H1 (cell line): ENCODE data around the gene PCBP2. TPM values are rescaled to one million over a fixed set of nuclear protein-coding genes. Genes with fewer than 3 reads are reported as not detected.
A peak's percentile ranks its signal among the peaks of the same experiment; 100 is the strongest.

ENCODE experiments used
- CTCF ChIA-PET: fragments of 300-600 bp; sonication (Branson Sonifier 250); formaldehyde crosslinking; loops from one replicate; lab custom pipeline; 2021; ENCODE audit not compliant: partially characterized antibody; lab: Charles Lee
- POLR2A ChIA-PET: fragments of 300-600 bp; sonication (Branson Sonifier 250); formaldehyde crosslinking; loops from one replicate; lab custom pipeline; 2021; ENCODE audit warnings: inconsistent platforms; ENCODE audit not compliant: partially characterized antibody; lab: Charles Lee
- DNase-seq, 2 experiments: peaks; one replicate each; pipeline versions ENCODE4 v3.0.0 to v3.0.0-alpha.2; 2010 to 2022; ENCODE audit warnings: low spot score in 2 of 2, low read depth in 1 of 2, mixed read lengths in 1 of 2
- FAIRE-seq: peaks from 2 replicates; lab custom pipeline; 2011; peaks lifted over from hg19 to GRCh38; lab: Jason Lieb, UNC
- H2AFZ ChIP-seq: 2 replicates; pipeline ENCODE4 v1.8.1; 2012; ENCODE audit warnings: low read length, inconsistent platforms
- H2AK5ac ChIP-seq: 2 replicates; pipeline ENCODE4 v1.6.1; 2013; ENCODE audit warnings: low read depth, low read length
- H2BK120ac ChIP-seq: replicated peaks from 2 replicates; pipeline ENCODE3; 2013; ENCODE audit warnings: low read depth, low read length, inconsistent platforms
- H2BK12ac ChIP-seq: 2 replicates; pipeline ENCODE4 v1.6.1; 2013; ENCODE audit warnings: low read depth, low read length
- H2BK15ac ChIP-seq: 2 replicates; pipeline ENCODE4 v1.6.1; 2013; ENCODE audit warnings: low read length
- H2BK20ac ChIP-seq: 2 replicates; pipeline ENCODE4 v1.6.1; 2013; ENCODE audit warnings: low read length
- H2BK5ac ChIP-seq: 2 replicates; pipeline ENCODE4 v1.6.1; 2013; ENCODE audit warnings: low read depth, low read length
- H3K14ac ChIP-seq: 2 replicates; pipeline ENCODE4 v1.6.1; 2013; ENCODE audit warnings: inconsistent platforms; ENCODE audit not compliant: insufficient read length
- H3K18ac ChIP-seq: 2 replicates; pipeline ENCODE4 v1.6.1; 2013; ENCODE audit warnings: low read length; ENCODE audit errors: extremely low read depth
- H3K23ac ChIP-seq: 2 replicates; pipeline ENCODE4 v1.6.1; 2013; ENCODE audit warnings: inconsistent platforms; ENCODE audit not compliant: insufficient read length
- H3K23me2 ChIP-seq: 2 replicates; pipeline ENCODE4 v1.6.1; 2013; ENCODE audit warnings: low read depth, low read length
- H3K27ac ChIP-seq: 2 replicates; pipeline ENCODE4 v1.6.1; 2011; ENCODE audit warnings: low read depth, low read length, inconsistent platforms
- H3K27me3 ChIP-seq, 4 experiments: replicated peaks in 1 of 4; 1 replicate in 1 of 4; 2 replicates in 3 of 4; pipeline versions ENCODE4 v1.6.1 to v1.8.1; 2011 to 2013; ENCODE audit warnings: low read length in 3 of 4, mild to moderate bottlenecking in 3 of 4, inconsistent platforms in 2 of 4, mixed read lengths in 2 of 4, moderate library complexity in 1 of 4; ENCODE audit not compliant: control insufficient read depth in 3 of 4, insufficient read depth in 3 of 4; ENCODE audit errors: extremely low read depth in 1 of 4
- H3K36me3 ChIP-seq, 4 experiments: 2 replicates each; pipeline versions ENCODE4 v1.6.1 to v1.8.1; 2011 to 2013; ENCODE audit warnings: mild to moderate bottlenecking in 4 of 4, low read length in 3 of 4, moderate library complexity in 2 of 4, control low read depth in 1 of 4, inconsistent platforms in 1 of 4; ENCODE audit not compliant: insufficient read depth in 4 of 4, control insufficient read depth in 2 of 4
- H3K4ac ChIP-seq: replicated peaks from 2 replicates; pipeline ENCODE3; 2013; ENCODE audit warnings: low read length, low read depth, mixed read lengths, inconsistent platforms; ENCODE audit not compliant: insufficient read length
- H3K4me1 ChIP-seq, 4 experiments: replicated peaks in 1 of 4; 1 replicate in 1 of 4; 2 replicates in 3 of 4; pipeline versions ENCODE4 v1.6.1 to v1.8.1; 2011 to 2013; ENCODE audit warnings: low read length in 3 of 4, inconsistent platforms in 2 of 4, mixed read lengths in 1 of 4; ENCODE audit not compliant: insufficient read depth in 4 of 4, control insufficient read depth in 3 of 4
- H3K4me2 ChIP-seq, 2 experiments: 2 replicates each; pipeline versions ENCODE4 v1.6.1 to v1.8.1; 2011 to 2013; ENCODE audit warnings: low read depth in 2 of 2, low read length in 2 of 2, control low read depth in 1 of 2, inconsistent platforms in 1 of 2, mild to moderate bottlenecking in 1 of 2; ENCODE audit not compliant: insufficient read depth in 1 of 2
- H3K4me3 ChIP-seq, 4 experiments: fragments of 200-600, 300-600 bp in 1 of 4; sonication (generic), shearing (Covaris generic), sonication (Bioruptor Twin) in 1 of 4; 2 replicates each; pipeline versions ENCODE4 v1.5.1 to v1.8.1; 2011 to 2016; ENCODE audit warnings: low read length in 4 of 4, low read depth in 3 of 4, control low read depth in 2 of 4, inconsistent platforms in 2 of 4, mild to moderate bottlenecking in 2 of 4, mixed read lengths in 1 of 4, moderate library complexity in 1 of 4; ENCODE audit not compliant: insufficient read depth in 2 of 4; ENCODE audit errors: extremely low read depth in 1 of 4
- H3K56ac ChIP-seq: replicated peaks from 2 replicates; pipeline ENCODE3; 2013; ENCODE audit warnings: low read depth, mild to moderate bottlenecking, mixed read lengths, low read length, inconsistent platforms; ENCODE audit not compliant: insufficient read length
- H3K79me1 ChIP-seq: 2 replicates; pipeline ENCODE4 v1.6.1; 2013; ENCODE audit warnings: low read depth, low read length, control low read depth
- H3K79me2 ChIP-seq, 2 experiments: 2 replicates each; pipeline versions ENCODE4 v1.6.1 to v1.8.1; 2012 to 2013; ENCODE audit warnings: low read length in 2 of 2, mild to moderate bottlenecking in 2 of 2, inconsistent platforms in 1 of 2; ENCODE audit not compliant: insufficient read depth in 2 of 2, control insufficient read depth in 1 of 2
- H3K9ac ChIP-seq, 4 experiments: replicated peaks in 1 of 4; 1 replicate in 1 of 4; 2 replicates in 3 of 4; pipeline versions ENCODE4 v1.6.1 to v1.8.1; 2011 to 2013; ENCODE audit warnings: low read depth in 3 of 4, low read length in 3 of 4, control low read depth in 2 of 4, mild to moderate bottlenecking in 2 of 4, moderate library complexity in 2 of 4, inconsistent platforms in 1 of 4; ENCODE audit errors: extremely low read depth in 1 of 4
- H3K9me3 ChIP-seq, 2 experiments: 2 replicates each; pipeline versions ENCODE4 v1.6.1 to v1.8.1; 2012 to 2013; ENCODE audit warnings: mild to moderate bottlenecking in 2 of 2, moderate library complexity in 2 of 2, control low read depth in 1 of 2, inconsistent platforms in 1 of 2, low read depth in 1 of 2, low read length in 1 of 2, mixed read lengths in 1 of 2; ENCODE audit not compliant: insufficient read depth in 2 of 2
- H4K20me1 ChIP-seq, 2 experiments: replicated peaks in 1 of 2; 2 replicates each; pipeline versions ENCODE3 to v1.8.1; 2011 to 2013; ENCODE audit warnings: inconsistent platforms in 2 of 2, low read length in 2 of 2, mild to moderate bottlenecking in 1 of 2; ENCODE audit not compliant: insufficient read depth in 2 of 2, control insufficient read depth in 1 of 2
- H4K5ac ChIP-seq: 2 replicates; pipeline ENCODE4 v1.6.1; 2013; ENCODE audit warnings: low read length, low read depth, mixed read lengths, inconsistent platforms; ENCODE audit not compliant: insufficient read length
- H4K8ac ChIP-seq: 2 replicates; pipeline ENCODE4 v1.8.0; 2013; ENCODE audit warnings: mild to moderate bottlenecking, moderate library complexity, low read length, inconsistent platforms; ENCODE audit not compliant: insufficient read depth; ENCODE audit errors: extremely low read depth
- H4K91ac ChIP-seq: replicated peaks from 2 replicates; pipeline ENCODE3; 2013; ENCODE audit warnings: low read length, mixed read lengths, inconsistent platforms; ENCODE audit not compliant: insufficient read length
- BRCA1 ChIP-seq: IDR thresholded peaks from 2 replicates; pipeline ENCODE4 v1.6.1; 2012; ENCODE audit warnings: low read depth, low read length, improper control_type of control experiment
- CEBPB ChIP-seq: IDR thresholded peaks from 2 replicates; pipeline ENCODE4 v1.6.1; 2012; ENCODE audit warnings: low read depth, low read length
- EGR1 ChIP-seq: IDR thresholded peaks from 2 replicates; pipeline ENCODE4 v1.6.1; 2011; ENCODE audit warnings: low read depth, low read length, borderline replicate concordance
- POLR2A ChIP-seq, 2 experiments: IDR thresholded peaks; 1 replicate in 1 of 2; 2 replicates in 1 of 2; pipeline ENCODE4 v1.6.1; 2011; ENCODE audit warnings: low read depth in 2 of 2, low read length in 2 of 2, mild to moderate bottlenecking in 2 of 2; ENCODE audit errors: control extremely low read depth in 1 of 2
- RXRA ChIP-seq: IDR thresholded peaks from 2 replicates; pipeline ENCODE4 v1.6.1; 2011; ENCODE audit warnings: low read depth, mild to moderate bottlenecking, low read length, moderate library complexity; ENCODE audit not compliant: insufficient read depth
- SIN3A ChIP-seq, 2 experiments: IDR thresholded peaks in 1 of 2; conservative IDR thresholded peaks in 1 of 2; 2 replicates each; pipeline ENCODE4 v1.6.1; 2011 to 2012; ENCODE audit warnings: low read length in 2 of 2, improper control_type of control experiment in 1 of 2, low read depth in 1 of 2, mild to moderate bottlenecking in 1 of 2
- SUZ12 ChIP-seq: fragments of 200-600 bp; sonication (generic); IDR thresholded peaks from 2 replicates; pipeline ENCODE4 v1.6.1; 2012; ENCODE audit warnings: mild to moderate bottlenecking, inconsistent platforms, low read length, moderate library complexity, mixed read lengths
- TBP ChIP-seq: IDR thresholded peaks from 2 replicates; pipeline ENCODE4 v1.6.1; 2011; ENCODE audit warnings: low read depth, low read length, improper control_type of control experiment
- YY1 ChIP-seq: IDR thresholded peaks from 2 replicates; pipeline ENCODE4 v1.6.1; 2011; ENCODE audit warnings: low read depth, mild to moderate bottlenecking, low read length
- ZNF274 ChIP-seq: IDR thresholded peaks from 2 replicates; pipeline ENCODE4 v1.7.0; 2012; ENCODE audit warnings: low read length, borderline replicate concordance; ENCODE audit errors: extremely low read depth
- WGBS, 2 experiments: shearing (Covaris generic) in 1 of 2; methylation state at CpG; one replicate each; pipeline versions ENCODE4 v1.1.6 to v1.1.7; 2013 to 2015; ENCODE audit warnings: low lambda C conversion rate in 2 of 2, mixed read lengths in 2 of 2, inconsistent platforms in 1 of 2, low coverage in 1 of 2, missing lambda C conversion rate in 1 of 2; ENCODE audit not compliant: insufficient replicate concordance in 2 of 2, insufficient coverage in 1 of 2, insufficient read length in 1 of 2; ENCODE audit errors: extremely low coverage in 1 of 2, missing lambda C conversion rate in 1 of 2; 5-methylcytosine and 5-hydroxymethylcytosine counted together
- polyA plus RNA-seq, 7 experiments: library from polyadenylated mRNA; depleted of rRNA in 3 of 7; stranded (reverse) in 5 of 7; unstranded in 2 of 7; fragments of >200 nt in 5 of 7; fragments of 200-250 nt in 2 of 7; gene quantifications; 1 replicate in 5 of 7; 2 replicates in 1 of 7; 4 replicates in 1 of 7; pipeline versions ENCODE4 v1.2.1 to v1.2.3, GENCODE V29; 2011 to 2013; ENCODE audit warnings: missing spikeins in 2 of 7, mixed read lengths in 2 of 7
- total RNA-seq: library from RNA; stranded (reverse); fragmentation: NEBNext Ultra II Directional; extraction: Animal tissue kit (Norgen Biotek cat#: 25700); gene quantifications from 2 replicates; pipeline ENCODE4 v1.2.1, GENCODE V29; 2021
- TF ChIP-seq, protein P1 (sequence below): IDR thresholded peaks from 2 replicates; pipeline ENCODE4 v1.6.1; 2011; ENCODE audit warnings: low read depth, mild to moderate bottlenecking, low read length; ENCODE audit not compliant: insufficient read depth

The PCBP2 gene
- total and polyA plus RNA-seq, 2 of the 8 experiments (the other 6 are each of a cell fraction or from before 2014, with no cell fraction given) = 470 to 1,123 TPM

DNA sequence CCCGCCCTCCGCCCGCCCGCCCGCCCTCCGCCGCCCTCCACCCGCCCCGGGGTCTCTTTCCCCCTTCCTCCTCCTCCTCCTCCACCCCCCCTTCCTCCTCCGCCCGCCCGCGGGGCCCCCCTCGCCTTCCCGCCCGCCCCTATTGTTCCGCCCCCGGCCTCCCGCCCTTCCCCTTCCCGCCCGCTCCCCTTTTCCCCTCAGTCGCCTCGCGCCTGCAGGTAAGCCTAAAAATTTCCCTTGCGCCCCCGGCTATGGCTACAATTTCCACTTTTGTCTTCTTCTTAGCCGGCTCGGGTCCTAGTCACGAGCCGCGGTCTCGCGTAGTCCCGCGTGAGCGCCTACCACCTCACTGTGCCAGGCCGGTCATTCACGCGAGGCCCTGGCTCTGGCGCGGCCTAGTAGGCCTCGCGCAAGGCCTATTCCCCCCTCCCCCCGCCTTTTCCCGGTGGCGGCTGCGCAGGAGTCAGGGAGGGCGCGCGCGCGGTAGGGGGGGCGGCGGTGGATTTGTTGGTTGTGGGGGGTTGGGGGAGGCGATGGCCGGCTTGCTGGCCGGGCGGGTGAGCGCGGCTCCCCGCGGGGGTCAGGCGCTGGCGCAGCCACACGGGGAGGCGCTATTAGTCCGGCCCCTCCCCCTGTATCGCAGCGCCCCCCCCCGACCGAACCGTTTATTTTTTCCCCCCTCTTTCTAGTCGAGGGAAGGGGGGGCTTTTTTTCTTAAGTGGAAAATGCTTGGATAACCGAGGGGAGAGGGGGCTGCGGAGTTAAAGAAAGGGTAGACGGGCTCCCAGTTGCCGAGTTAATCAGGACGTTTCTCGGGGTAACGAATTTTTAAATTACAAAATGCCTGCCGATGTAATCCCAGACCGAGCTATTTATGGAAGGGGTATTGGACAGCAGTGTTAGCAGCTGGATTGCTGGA, 516 bp downstream of the PCBP2 start:
- H2BK5ac ChIP-seq = peak overlapping the region; percentile 97
- H2BK120ac ChIP-seq = no peak overlapping the region
- H4K91ac ChIP-seq = peak overlapping the region; percentile 91
- H3K14ac ChIP-seq = no peak overlapping the region
- H3K23me2 ChIP-seq = peaks cover 7% of the 10 kb centered on the region
- H3K9ac ChIP-seq = peak overlapping the region; percentile 90 to 99 (median 94)
- H2BK20ac ChIP-seq = no peak overlapping the region
- peak overlapping the region; percentile 73 to 81 for H3K4me2 ChIP-seq
- peak overlapping the region; percentile 89 to 99 (median 94) for H3K4me3 ChIP-seq
- DNase-seq (peak; percentile 53 to 87), FAIRE-seq (no peak)
- H3K18ac ChIP-seq = peak overlapping the region; percentile 95
- peak overlapping the region; percentile 99 for H3K4ac ChIP-seq
- H3K36me3 ChIP-seq = peaks cover 32 to 43% (median 34%) of the 10 kb centered on the region in 4 experiments
- no peak overlapping the region for H3K23ac ChIP-seq
- peak overlapping the region; percentile 98 for H4K5ac ChIP-seq
- H2BK15ac ChIP-seq = no peak overlapping the region
- peak overlapping the region; percentile 99 for H3K56ac ChIP-seq
- peaks cover 7% of the 10 kb centered on the region; the same call in 1 of the 2 replicates for H3K79me1 ChIP-seq
- peak overlapping the region; percentile 99; the same call in 1 of the 2 replicates for H4K8ac ChIP-seq
- H3K27me3 ChIP-seq = no peaks in the 10 kb centered on the region
- no peak overlapping the region for H2AFZ ChIP-seq
- peaks cover 0 to 8% (median 1%) of the 10 kb centered on the region in 4 experiments; a peak in 3 of 7 replicates for H3K4me1 ChIP-seq
- H3K9me3 ChIP-seq = no peaks in the 10 kb centered on the region
- ChIA-PET POLR2A (interaction anchor here (0.8 to 57.6 kb wide), 8 partner anchors 29 to 271 kb away, joined by 3 to 3397 read pairs (median 4); partner anchors contain the start of genes AAAS, AMHR2, CSAD and ESPL1), CTCF (interaction anchor here (0.6 to 4.0 kb wide), 4 partner anchors 21 to 345 kb away, joined by 3 to 24 read pairs (median 3); no protein-coding TSS in a partner anchor)
- no peak overlapping the region for H2AK5ac ChIP-seq
- H4K20me1 ChIP-seq = peaks cover 30 to 31% of the 10 kb centered on the region in 2 experiments
- WGBS, 2 experiments = 1% methylated on average over 29 of the region's 82 CpGs; no CpG with 5 or more reads in 1 of the 2 experiments
- H3K27ac ChIP-seq = peak overlapping the region; percentile 96
- no peak overlapping the region for H2BK12ac ChIP-seq
- H3K79me2 ChIP-seq = peaks cover 28 to 50% of the 10 kb centered on the region in 2 experiments
- TF ChIP-seq YY1 = no peak; the same call in 1 of the 2 replicates
- no peak for TF ChIP-seq EGR1
- TF ChIP-seq TBP = no peak
- TF ChIP-seq CEBPB = no peak
- TF ChIP-seq RXRA = no peak
- no peak for TF ChIP-seq BRCA1
- TF ChIP-seq ZNF274 = no peak
- TF ChIP-seq SIN3A (conservative IDR thresholded peaks at IDR 0.05 in 1 of 2, IDR thresholded peaks at IDR 0.05 in 1 of 2; ENCODE audit: low read depth in 1 of 2, low read length in 2 of 2) = no peak
- no peak for TF ChIP-seq SUZ12
- TF ChIP-seq, protein P1, sequence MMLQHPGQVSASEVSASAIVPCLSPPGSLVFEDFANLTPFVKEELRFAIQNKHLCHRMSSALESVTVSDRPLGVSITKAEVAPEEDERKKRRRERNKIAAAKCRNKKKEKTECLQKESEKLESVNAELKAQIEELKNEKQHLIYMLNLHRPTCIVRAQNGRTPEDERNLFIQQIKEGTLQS = no peak
- TF ChIP-seq POLR2A (IDR thresholded peaks at IDR 0.05; ENCODE audit: control extremely low read depth in 1 of 2, low read depth in 2 of 2, low read length in 2 of 2) = peak; percentile 77 to 87
